GM12874 (cell line): ENCODE data around the gene PLIN4.

ENCODE experiments used
- CTCF ChIP-seq: IDR thresholded peaks from 2 replicates; pipeline ENCODE4 v1.5.1; 2011; ENCODE audit warnings: low read depth, mild to moderate bottlenecking, control low read depth, low read length, moderate library complexity; ENCODE audit not compliant: insufficient read depth

PLIN4 gene

GRCh38 chr19:4492337-4493103 lies 25.8 kb downstream of the PLIN4 start:
- TF ChIP-seq CTCF: no peak

GRCh38 chr19:4491446-4491845 lies 26.8 kb downstream of the PLIN4 start:
- no peak for TF ChIP-seq CTCF

GRCh38 chr19:4488496-4488895 lies 29.8 kb downstream of the PLIN4 start:
- no peak for TF ChIP-seq CTCF

- TF ChIP-seq CTCF: no peak
Observed at GRCh38 chr19:4487572-4487971, 30.7 kb downstream of the PLIN4 start.

- no peak for TF ChIP-seq CTCF
Observed at GRCh38 chr19:4483385-4483784, 34.9 kb downstream of the PLIN4 start.

GRCh38 chr19:4482721-4483364 lies 35.4 kb downstream of the PLIN4 start:
- TF ChIP-seq CTCF: no peak

GRCh38 chr19:4477034-4477801 lies 41.1 kb downstream of the PLIN4 start:
- no peak for TF ChIP-seq CTCF
